Breast epithelium (tissue), 4 donors: ENCODE results near the gene CYP2B6. TPM values are rescaled to one million over a fixed set of nuclear protein-coding genes. Genes with fewer than 3 reads are reported as not detected.
"Not testable (repeated sequence)": the region's sequence is repeated elsewhere in the genome, so short reads cannot be mapped to it uniquely, and the experiment has no call there.

ENCODE experiments used
- DNase-seq, 2 donors: peaks; one replicate each; pipeline ENCODE4 v3.0.0-alpha.2; 2019; ENCODE audit warnings: low spot score in 2 of 2
- H3K27ac ChIP-seq, 2 donors: fragments of 200-600 bp; sonication (generic) in 1 of 2; one replicate each; pipeline ENCODE4 v1.5.1; 2016 to 2019; ENCODE audit warnings: mild to moderate bottlenecking in 1 of 2
- H3K27me3 ChIP-seq, 2 donors: fragments of 200-600 bp; sonication (generic) in 1 of 2; one replicate each; pipeline versions ENCODE4 v1.5.1 to v1.6.0; 2017 to 2019; ENCODE audit warnings: control low read depth in 1 of 2, mild to moderate bottlenecking in 1 of 2
- H3K36me3 ChIP-seq: fragments of 200-600 bp; one replicate; pipeline ENCODE4 v1.5.1; 2019
- H3K4me1 ChIP-seq, 2 donors: fragments of 200-600 bp; sonication (generic); one replicate each; pipeline ENCODE4 v1.5.1; 2016 to 2019; ENCODE audit warnings: control low read depth in 1 of 2
- H3K4me3 ChIP-seq, 3 donors: fragments of 200-600 bp; sonication (generic); 1 replicate in 2 of 3; 2 replicates in 1 of 3; pipeline ENCODE4 v1.5.1; 2016 to 2019; ENCODE audit warnings: mild to moderate bottlenecking in 3 of 3, moderate library complexity in 2 of 3
- H3K9me3 ChIP-seq, 2 donors: fragments of 200-600 bp; sonication (generic) in 1 of 2; one replicate each; pipeline ENCODE4 v1.5.1; 2016 to 2019; ENCODE audit warnings: control low read depth in 1 of 2
- POLR2A ChIP-seq: fragments of 450-650 bp; IDR thresholded peaks from one replicate; pipeline ENCODE4 v1.6.1; 2016; ENCODE audit warnings: antibody characterized with exemption, mild to moderate bottlenecking, moderate library complexity
- POLR2AphosphoS5 ChIP-seq, 3 donors: sonication (generic); formaldehyde crosslinking; IDR thresholded peaks; one replicate each; pipeline ENCODE4 v1.6.1; 2017; ENCODE audit warnings: antibody characterized with exemption in 3 of 3
- intact Hi-C: fragments of 100-400 bp; cut with DNase I; formaldehyde crosslinking; loops from one replicate; pipeline ENCODE4 v1.15.1; 2023; ENCODE audit warnings: low total_unique reads
- total RNA-seq, 3 donors: library from RNA; depleted of rRNA; stranded (reverse); fragments of >200 nt; gene quantifications; one replicate each; pipeline ENCODE4 v1.1.0, GENCODE V29; 2016
- TF ChIP-seq, protein P1 (sequence below), 3 donors: fragments of 450-650 bp; IDR thresholded peaks; one replicate each; pipeline ENCODE4 v1.5.1; 2016 to 2017; ENCODE audit warnings: antibody characterized with exemption in 3 of 3, mild to moderate bottlenecking in 3 of 3, moderate library complexity in 3 of 3

CYP2B6 gene
- total RNA-seq, 3 donors from 2014 or later, result not detected

DNA sequence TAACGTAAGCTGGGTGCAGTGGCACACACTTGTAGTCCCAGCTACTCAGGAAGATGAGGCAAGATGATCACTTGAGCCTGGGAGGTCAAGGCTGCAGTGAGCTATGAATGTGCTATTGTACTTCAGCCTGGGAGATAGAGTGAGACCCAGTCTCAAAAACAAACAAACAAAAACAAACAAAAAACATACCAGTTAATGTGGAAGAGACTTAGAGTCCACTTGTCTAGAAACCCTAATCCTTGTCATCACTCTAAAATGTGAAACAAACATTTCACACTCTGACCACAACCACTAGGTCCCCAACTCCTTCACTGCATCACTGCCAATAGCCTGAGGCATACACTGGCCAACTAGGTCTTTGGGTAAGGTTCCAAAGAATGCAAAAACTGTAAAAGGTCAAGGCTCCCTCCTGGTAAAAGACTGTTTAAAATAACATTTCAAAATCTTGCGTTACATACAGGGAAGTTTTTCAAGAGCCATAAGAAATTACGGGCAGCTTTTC, 28.6 kb upstream of the CYP2B6 start:
- Histone ChIP-seq H3K4me3 (no peak overlapping the region), H3K4me1 (no peaks in the 10 kb centered on the region), H3K27me3 (no peaks in the 10 kb centered on the region), H3K9me3 (no peaks in the 10 kb centered on the region), H3K27ac (no peak overlapping the region), H3K36me3 (no peaks in the 10 kb centered on the region)
- DNase-seq, result no peak
- TF ChIP-seq, protein P1, sequence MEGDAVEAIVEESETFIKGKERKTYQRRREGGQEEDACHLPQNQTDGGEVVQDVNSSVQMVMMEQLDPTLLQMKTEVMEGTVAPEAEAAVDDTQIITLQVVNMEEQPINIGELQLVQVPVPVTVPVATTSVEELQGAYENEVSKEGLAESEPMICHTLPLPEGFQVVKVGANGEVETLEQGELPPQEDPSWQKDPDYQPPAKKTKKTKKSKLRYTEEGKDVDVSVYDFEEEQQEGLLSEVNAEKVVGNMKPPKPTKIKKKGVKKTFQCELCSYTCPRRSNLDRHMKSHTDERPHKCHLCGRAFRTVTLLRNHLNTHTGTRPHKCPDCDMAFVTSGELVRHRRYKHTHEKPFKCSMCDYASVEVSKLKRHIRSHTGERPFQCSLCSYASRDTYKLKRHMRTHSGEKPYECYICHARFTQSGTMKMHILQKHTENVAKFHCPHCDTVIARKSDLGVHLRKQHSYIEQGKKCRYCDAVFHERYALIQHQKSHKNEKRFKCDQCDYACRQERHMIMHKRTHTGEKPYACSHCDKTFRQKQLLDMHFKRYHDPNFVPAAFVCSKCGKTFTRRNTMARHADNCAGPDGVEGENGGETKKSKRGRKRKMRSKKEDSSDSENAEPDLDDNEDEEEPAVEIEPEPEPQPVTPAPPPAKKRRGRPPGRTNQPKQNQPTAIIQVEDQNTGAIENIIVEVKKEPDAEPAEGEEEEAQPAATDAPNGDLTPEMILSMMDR (IDR thresholded peaks at IDR 0.05), result no peak
- TF ChIP-seq POLR2AphosphoS5 (IDR thresholded peaks at IDR 0.05) (no peak), POLR2A (no peak)
- intact Hi-C loops, result no loop called here

DNA sequence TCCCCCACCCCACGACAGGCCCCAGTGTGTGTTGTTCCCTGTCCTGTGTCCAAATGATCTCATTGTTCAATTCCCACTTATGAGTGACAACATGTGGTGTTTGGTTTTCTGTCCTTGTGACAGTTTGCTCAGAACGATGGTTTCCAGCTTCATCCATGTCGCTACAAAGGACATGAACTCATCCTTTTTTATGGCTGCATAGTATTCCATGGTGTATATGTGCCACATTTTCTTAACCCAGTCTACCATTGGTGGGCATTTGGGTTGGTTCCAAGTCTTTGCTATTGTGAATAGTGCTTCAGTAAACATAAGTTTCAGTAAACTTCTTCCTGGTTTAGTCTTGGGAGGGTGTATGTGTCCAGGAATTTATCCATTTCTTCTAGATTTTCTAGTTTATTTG, 26.7 kb upstream of the CYP2B6 start:
- H3K27me3 ChIP-seq, intact Hi-C loops, H3K36me3 ChIP-seq, H3K4me3 ChIP-seq, H3K9me3 ChIP-seq, DNase-seq, H3K4me1 ChIP-seq, H3K27ac ChIP-seq: not testable (repeated sequence)

DNA sequence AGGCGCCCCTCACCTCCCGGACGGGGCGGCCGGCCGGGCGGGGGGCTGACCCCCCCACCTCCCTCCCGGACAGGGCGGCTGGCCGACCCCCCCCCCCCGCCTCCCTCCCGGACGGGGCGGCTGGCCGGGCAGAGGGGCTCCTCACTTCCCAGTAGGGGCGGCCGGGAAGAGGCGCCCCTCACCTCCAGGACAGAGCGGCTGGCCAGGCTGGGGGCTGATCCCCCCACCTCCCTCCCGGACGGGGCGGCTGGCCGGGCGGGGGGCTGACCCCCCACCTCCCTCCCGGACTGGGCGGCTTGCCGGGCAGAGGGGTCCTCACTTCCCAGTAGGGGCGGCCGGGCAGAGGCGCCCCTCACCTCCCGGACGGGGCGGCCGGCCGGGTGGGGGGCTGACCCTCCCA, 25.7 kb upstream of the CYP2B6 start:
- H3K27ac ChIP-seq, intact Hi-C loops, H3K27me3 ChIP-seq, H3K36me3 ChIP-seq, H3K4me3 ChIP-seq, H3K9me3 ChIP-seq, DNase-seq, H3K4me1 ChIP-seq: not testable (repeated sequence)

DNA sequence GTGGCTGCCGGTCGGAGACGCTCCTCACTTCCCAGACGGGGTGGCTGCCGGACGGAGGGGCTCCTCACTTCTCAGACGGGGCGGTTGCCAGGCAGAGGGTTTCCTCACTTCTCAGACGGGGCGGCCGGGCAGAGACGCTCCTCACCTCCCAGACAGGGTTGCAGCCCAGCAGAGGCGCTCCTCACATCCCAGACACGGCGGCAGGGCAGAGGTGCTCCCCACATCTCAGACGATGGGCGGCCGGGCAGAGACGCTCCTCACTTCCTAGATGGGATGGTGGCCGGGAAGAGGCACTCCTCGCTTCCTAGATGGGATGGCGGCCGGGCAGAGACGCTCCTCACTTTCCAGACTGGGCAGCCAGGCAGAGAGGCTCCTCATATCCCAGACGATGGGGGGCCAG, 24.5 kb upstream of the CYP2B6 start:
- H3K9me3 ChIP-seq, H3K27me3 ChIP-seq, intact Hi-C loops: not testable (repeated sequence)

DNA sequence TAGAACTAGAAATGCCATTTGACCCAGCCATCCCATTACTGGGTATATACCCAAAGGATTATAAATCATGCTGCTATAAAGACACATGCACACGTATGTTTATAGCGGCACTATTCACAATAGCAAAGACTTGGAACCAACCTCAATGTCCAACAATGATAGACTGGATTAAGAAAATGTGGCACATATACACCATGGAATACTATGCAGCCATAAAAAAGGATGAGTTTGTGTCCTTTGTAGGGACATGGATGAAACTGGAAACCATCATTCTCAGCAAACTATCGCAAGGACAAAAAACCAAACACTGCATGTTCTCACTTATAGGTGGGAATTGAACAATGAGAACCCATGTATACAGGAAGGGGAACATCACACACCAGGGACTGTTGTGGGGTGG, 23.0 kb upstream of the CYP2B6 start:
- H3K4me3 ChIP-seq, result not testable (repeated sequence)

More for the DNA sequence above, 24.5 kb upstream of the CYP2B6 start:
- H3K27ac ChIP-seq, DNase-seq, H3K36me3 ChIP-seq, H3K4me3 ChIP-seq, H3K4me1 ChIP-seq: not testable (repeated sequence)

DNA sequence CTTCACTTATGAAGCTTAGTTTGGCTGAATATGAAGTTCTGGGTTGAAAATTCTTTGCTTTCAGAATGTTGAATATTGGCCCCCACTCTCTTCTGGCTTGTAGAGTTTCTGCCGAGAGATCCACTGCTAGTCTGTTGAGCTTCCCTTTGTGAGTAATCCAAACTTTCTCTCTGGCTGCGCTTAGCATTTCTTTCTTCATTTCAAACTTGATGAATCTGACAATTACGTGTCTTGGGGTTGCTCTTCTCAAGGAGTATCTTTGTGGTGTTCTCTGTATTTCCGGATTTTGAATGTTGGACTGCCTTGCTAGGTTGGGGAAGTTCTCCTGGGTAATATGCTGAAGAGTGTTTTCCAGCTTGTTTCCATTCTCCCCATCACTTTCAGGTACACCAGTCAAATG, 21.4 kb upstream of the CYP2B6 start:
- H3K4me3 ChIP-seq, intact Hi-C loops, H3K27ac ChIP-seq, H3K27me3 ChIP-seq, H3K9me3 ChIP-seq, H3K36me3 ChIP-seq, DNase-seq, H3K4me1 ChIP-seq: not testable (repeated sequence)

More for the DNA sequence above, 23.0 kb upstream of the CYP2B6 start:
- H3K9me3 ChIP-seq, H3K27ac ChIP-seq, H3K27me3 ChIP-seq, H3K36me3 ChIP-seq, DNase-seq, intact Hi-C loops, H3K4me1 ChIP-seq: not testable (repeated sequence)

DNA sequence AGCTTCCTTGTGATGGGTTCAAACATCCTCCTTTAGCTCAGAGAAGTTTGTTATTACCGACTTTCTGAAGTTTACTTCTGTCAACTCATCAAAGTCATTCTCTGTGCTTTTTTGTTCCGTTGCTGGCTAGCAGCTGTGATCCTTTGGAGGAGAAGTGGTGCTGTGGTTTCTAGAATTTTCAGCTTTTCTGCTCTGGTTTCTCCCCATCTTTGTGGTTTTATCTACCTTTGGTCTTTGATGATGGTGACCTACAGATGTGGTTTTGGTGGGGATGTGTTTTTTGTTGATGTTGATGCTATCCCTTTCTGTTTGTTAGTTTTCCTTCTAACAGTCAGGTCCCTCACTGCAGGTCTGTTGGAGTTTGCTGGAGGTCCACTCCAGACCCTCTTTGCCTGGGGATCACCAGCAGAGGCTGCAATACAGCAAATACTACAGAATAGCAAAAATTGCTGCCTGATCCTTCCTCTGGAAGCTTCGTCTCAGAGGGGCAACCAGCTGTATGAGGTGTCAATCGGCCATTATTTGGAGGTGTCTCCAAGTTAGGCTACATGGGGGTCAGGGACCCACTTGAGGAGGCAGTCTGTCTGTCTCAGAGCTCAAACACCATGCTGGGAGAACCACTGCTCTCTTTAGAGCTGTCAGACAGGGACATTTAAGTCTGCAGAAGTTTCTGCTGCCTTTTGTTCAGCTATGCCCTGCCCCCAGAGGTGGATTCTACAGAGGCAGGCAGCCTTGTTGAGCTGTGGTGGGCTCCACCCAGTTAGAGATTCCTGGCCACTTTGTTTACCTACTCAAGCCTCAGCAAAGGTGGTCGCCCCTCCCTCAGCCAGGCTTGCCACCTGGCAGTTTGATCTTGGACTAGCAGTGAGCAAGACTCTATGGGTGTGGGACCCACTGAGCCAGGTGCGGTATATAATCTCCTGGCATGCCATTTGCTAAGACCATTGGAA, 20.4 kb upstream of the CYP2B6 start:
- H3K27ac ChIP-seq, H3K9me3 ChIP-seq, H3K36me3 ChIP-seq, H3K4me1 ChIP-seq, DNase-seq, intact Hi-C loops, H3K27me3 ChIP-seq, H3K4me3 ChIP-seq: not testable (repeated sequence)

DNA sequence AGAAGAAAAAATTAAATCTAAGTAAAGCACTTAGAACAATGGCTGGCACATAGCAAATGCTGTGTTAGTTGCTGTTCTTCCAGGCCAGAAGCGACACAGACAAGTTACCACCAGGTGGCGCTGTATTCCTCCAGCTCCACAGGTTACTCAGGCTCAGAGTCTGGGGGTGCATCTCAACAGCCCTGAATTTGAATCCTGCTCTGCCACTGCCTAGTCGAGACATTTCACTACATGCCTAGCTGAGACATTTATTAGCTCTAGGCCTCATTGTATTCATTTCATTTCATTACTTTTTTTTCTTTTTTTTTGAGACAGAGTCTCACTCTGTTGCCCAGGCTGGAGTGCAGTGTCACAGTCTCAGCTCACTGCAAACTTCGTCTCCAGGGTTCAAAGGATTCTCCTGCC, 16.4 kb upstream of the CYP2B6 start:
- DNase-seq, result peak; percentile 52 to 73
- no peaks in the 10 kb centered on the region for H3K36me3 ChIP-seq
- TF ChIP-seq, protein P1 (IDR thresholded peaks at IDR 0.05), result peak in 2 of 3 donors; percentile 72 to 74
- TF ChIP-seq POLR2A, result no peak
- no peak overlapping the region for H3K27ac ChIP-seq
- no peaks in the 10 kb centered on the region for H3K9me3 ChIP-seq
- intact Hi-C loops, result no loop called here
- no peak overlapping the region for H3K4me3 ChIP-seq
- no peaks in the 10 kb centered on the region for H3K27me3 ChIP-seq
- H3K4me1 ChIP-seq, result no peaks in the 10 kb centered on the region
